Cardiac muscle cell (in vitro differentiated cells and primary cell): Measurements from ENCODE around the gene KCNE5. TPM values are rescaled to one million over a fixed set of nuclear protein-coding genes. Genes with fewer than 3 reads are reported as not detected.

ENCODE experiments used
- DNase-seq, 2 donors: peaks; one replicate each; pipeline versions ENCODE4 v3.0.0 to v3.0.0-alpha.2; 2010 to 2017; ENCODE audit warnings: low read depth in 1 of 2, low spot score in 1 of 2
- H3K27ac ChIP-seq: fragments of 200-600 bp; sonication (generic); 2 replicates; pipeline ENCODE4 v1.5.1; 2016
- H3K27me3 ChIP-seq: fragments of 200-600 bp; sonication (generic); 2 replicates; pipeline ENCODE4 v1.6.0; 2016; ENCODE audit warnings: control low read depth
- H3K36me3 ChIP-seq: fragments of 200-600 bp; sonication (generic); 2 replicates; pipeline ENCODE4 v1.5.1; 2016; ENCODE audit warnings: control low read depth
- H3K4me1 ChIP-seq: fragments of 200-600 bp; sonication (generic); 2 replicates; pipeline ENCODE4 v1.8.1; 2017; ENCODE audit warnings: low read depth, mild to moderate bottlenecking, mixed run types
- H3K4me3 ChIP-seq: fragments of 200-600 bp; sonication (generic); 2 replicates; pipeline ENCODE4 v1.5.1; 2016; ENCODE audit warnings: mild to moderate bottlenecking
- H3K9me3 ChIP-seq: fragments of 200-600 bp; sonication (generic); 2 replicates; pipeline ENCODE4 v1.5.1; 2017; ENCODE audit warnings: low read depth, mild to moderate bottlenecking, control low read depth
- polyA plus RNA-seq: library from polyadenylated mRNA; unstranded; fragments of >200 nt; fragmentation: Nextera tagmentation; extraction: Ambion mirVana; gene quantifications from 2 replicates; pipeline ENCODE4 v1.2.1, GENCODE V29; 2016
- total RNA-seq: library from RNA; depleted of rRNA; stranded (reverse); fragments of >200 nt; gene quantifications from 2 replicates; pipeline ENCODE4 v1.2.3, GENCODE V29; 2016
- TF ChIP-seq, protein P1 (sequence below): IDR thresholded peaks from 2 replicates; pipeline ENCODE4 v1.5.1; 2012; ENCODE audit warnings: low read depth, mild to moderate bottlenecking, low read length

KCNE5 gene
- total and polyA plus RNA-seq, 2 experiments from 2014 or later: 0.33 to 0.92 TPM

DNA sequence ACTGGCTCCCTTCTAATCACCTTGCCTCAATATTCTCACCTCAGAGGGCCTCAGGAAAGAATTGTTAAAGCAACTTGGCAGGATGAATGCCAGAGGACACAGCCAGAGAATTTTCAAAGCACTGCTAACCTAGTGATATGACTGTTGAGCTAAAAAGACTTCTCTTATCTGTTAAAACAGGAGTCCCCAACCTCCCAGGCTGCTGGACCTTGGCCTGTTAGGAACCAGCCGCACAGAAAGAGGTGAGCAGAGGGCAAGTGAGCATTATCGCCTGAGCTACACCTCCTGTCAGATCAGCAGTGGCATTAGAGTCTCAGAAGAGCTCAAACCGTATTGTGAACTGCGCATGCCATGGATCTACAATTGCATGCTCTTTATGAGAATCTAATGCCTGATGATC is 1.7 kb upstream of the KCNE5 start:
- no peaks in the 10 kb centered on the region for H3K9me3 ChIP-seq
- TF ChIP-seq, protein P1, sequence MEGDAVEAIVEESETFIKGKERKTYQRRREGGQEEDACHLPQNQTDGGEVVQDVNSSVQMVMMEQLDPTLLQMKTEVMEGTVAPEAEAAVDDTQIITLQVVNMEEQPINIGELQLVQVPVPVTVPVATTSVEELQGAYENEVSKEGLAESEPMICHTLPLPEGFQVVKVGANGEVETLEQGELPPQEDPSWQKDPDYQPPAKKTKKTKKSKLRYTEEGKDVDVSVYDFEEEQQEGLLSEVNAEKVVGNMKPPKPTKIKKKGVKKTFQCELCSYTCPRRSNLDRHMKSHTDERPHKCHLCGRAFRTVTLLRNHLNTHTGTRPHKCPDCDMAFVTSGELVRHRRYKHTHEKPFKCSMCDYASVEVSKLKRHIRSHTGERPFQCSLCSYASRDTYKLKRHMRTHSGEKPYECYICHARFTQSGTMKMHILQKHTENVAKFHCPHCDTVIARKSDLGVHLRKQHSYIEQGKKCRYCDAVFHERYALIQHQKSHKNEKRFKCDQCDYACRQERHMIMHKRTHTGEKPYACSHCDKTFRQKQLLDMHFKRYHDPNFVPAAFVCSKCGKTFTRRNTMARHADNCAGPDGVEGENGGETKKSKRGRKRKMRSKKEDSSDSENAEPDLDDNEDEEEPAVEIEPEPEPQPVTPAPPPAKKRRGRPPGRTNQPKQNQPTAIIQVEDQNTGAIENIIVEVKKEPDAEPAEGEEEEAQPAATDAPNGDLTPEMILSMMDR: no peak
- H3K27me3 ChIP-seq: no peaks in the 10 kb centered on the region

DNA sequence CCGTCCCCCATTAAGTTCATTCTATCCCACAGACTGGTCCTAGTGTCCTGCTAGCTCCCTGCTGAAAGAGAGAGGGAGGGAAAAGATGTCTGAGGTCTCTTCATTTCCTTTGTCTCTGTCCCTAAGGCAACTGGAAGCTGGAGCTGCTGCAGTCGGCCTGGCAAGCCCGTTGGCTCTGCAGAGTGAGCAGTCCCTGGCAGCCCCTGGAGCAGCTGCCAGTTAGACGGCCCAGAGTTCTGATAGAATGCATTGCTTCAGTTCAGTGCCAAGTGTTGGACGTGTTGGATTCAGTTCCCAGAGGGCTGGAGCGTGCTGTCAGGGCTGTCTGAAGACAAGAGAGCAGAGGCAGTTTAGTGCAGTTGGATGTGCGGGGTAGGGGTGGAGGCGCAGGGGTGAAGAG is 975 bp downstream of the KCNE5 start:
- H3K27ac ChIP-seq: no peak overlapping the region
- no peak overlapping the region for H3K4me3 ChIP-seq
- TF ChIP-seq, protein P1: no peak
- H3K9me3 ChIP-seq: no peaks in the 10 kb centered on the region
- DNase-seq: no peak
- no peaks in the 10 kb centered on the region for H3K27me3 ChIP-seq
- H3K4me1 ChIP-seq: no peaks in the 10 kb centered on the region
- no peaks in the 10 kb centered on the region for H3K36me3 ChIP-seq

More for the DNA sequence above, 1.7 kb upstream of the KCNE5 start:
- Histone ChIP-seq H3K4me3 (no peak overlapping the region), H3K36me3 (no peaks in the 10 kb centered on the region), H3K27ac (no peak overlapping the region), H3K4me1 (no peaks in the 10 kb centered on the region)
- no peak for DNase-seq

DNA sequence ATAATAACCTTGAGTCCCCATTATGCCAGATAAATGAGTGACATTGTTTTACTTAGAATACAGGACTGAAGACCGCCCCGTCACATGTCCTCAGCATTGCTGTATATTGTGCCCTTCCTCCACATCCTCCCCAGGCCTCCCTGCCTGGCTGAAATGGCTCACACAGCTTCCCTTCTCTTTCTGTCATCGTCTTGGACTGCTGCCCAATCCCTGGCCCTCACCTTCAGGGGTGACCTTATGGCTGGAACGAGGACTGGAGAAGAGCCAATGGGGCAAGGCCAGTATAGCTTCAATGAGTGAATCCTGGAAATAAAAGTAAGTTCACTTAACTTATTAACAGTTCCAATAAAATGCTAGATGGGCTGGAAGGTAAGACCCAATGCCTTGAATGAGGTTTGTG is 2.7 kb downstream of the KCNE5 start:
- no peaks in the 10 kb centered on the region for H3K36me3 ChIP-seq
- no peaks in the 10 kb centered on the region for H3K4me1 ChIP-seq
- H3K9me3 ChIP-seq: no peaks in the 10 kb centered on the region
- no peaks in the 10 kb centered on the region for H3K27me3 ChIP-seq
- TF ChIP-seq, protein P1: no peak
- no peak overlapping the region for H3K4me3 ChIP-seq
- no peak overlapping the region for H3K27ac ChIP-seq
- no peak for DNase-seq

DNA sequence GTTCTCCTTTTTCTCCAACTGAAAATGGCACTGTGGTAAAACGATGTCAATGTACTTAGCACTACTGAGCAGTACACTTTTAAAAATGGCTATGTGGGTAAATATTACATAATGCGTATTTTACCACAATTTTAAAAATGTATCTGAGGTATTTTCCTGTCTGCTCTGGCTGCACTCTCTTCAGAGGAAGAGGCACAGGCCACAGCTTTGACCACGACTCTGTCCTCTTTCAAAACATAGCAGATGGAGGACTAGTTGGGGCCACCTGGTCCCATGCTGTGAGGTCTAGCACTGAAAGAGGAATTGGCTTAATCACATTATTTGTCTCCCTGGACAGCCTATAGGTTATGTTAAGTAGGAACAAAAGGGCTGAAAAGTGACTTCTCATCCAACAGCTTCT is 5.2 kb downstream of the KCNE5 start:
- Histone ChIP-seq H3K27me3 (no peaks in the 10 kb centered on the region), H3K4me1 (no peaks in the 10 kb centered on the region), H3K27ac (no peak overlapping the region), H3K4me3 (no peak overlapping the region), H3K9me3 (no peaks in the 10 kb centered on the region), H3K36me3 (no peaks in the 10 kb centered on the region)
- no peak for DNase-seq
- TF ChIP-seq, protein P1: no peak

DNA sequence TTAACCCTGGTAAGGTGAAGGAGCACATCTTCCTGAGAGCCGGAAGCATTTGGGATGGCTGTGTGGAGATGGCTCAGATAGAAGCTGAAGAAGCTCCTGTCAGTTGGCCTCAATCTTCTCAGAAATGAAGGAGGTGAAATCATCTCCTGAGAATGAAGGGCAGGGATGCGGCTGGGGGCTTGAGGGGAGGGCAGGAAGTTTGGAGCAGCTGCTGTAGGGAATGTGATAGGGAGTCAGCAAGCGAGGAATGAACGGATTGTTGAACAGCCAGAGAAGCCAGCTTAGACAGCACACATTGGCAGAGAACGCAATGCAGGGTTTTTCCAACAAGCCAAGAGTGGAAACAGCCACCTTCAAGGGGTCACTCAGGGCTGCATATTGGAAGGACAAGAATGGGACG is 10.0 kb downstream of the KCNE5 start:
- no peaks in the 10 kb centered on the region for H3K4me1 ChIP-seq
- no peak overlapping the region for H3K4me3 ChIP-seq
- DNase-seq: no peak
- H3K27ac ChIP-seq: no peak overlapping the region
- H3K36me3 ChIP-seq: no peaks in the 10 kb centered on the region
- H3K27me3 ChIP-seq: no peaks in the 10 kb centered on the region
- no peaks in the 10 kb centered on the region for H3K9me3 ChIP-seq
- TF ChIP-seq, protein P1: no peak

DNA sequence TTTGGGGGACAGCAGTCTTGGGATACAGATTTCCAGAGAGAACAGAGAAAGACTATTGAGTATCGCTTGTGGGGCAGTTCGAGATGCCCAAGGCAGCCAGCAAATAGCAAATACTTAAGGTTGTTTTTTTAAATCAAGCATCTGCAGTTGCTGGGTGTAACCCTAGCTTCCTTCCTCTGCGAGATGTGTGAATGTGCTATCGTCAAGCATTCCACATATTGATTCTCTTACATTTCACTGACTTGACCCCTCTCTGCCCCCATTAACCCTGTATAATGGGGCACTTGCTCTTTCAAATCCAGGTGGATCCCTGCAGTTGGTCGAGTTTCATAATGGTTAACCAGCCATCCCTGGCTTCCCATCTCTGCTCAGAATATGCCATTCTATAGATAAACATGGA is 23.5 kb downstream of the KCNE5 start:
- TF ChIP-seq, protein P1: no peak
- DNase-seq: no peak
- Histone ChIP-seq H3K27ac (no peak overlapping the region), H3K27me3 (no peaks in the 10 kb centered on the region), H3K9me3 (no peaks in the 10 kb centered on the region), H3K36me3 (no peaks in the 10 kb centered on the region), H3K4me3 (no peak overlapping the region), H3K4me1 (peaks cover 6% of the 10 kb centered on the region)
